GM19035 (cell line): ENCODE data around the gene TSR1.
"Not testable (repeated sequence)": the region's sequence is repeated elsewhere in the genome, so short reads cannot be mapped to it uniquely, and the experiment has no call there.

ENCODE experiments used
- ATAC-seq: cut with Tn5 transposase; IDR thresholded peaks from one replicate; pipeline ENCODE4 v1.9.1; 2021; ENCODE audit not compliant: unreplicated experiment

The TSR1 gene

DNA sequence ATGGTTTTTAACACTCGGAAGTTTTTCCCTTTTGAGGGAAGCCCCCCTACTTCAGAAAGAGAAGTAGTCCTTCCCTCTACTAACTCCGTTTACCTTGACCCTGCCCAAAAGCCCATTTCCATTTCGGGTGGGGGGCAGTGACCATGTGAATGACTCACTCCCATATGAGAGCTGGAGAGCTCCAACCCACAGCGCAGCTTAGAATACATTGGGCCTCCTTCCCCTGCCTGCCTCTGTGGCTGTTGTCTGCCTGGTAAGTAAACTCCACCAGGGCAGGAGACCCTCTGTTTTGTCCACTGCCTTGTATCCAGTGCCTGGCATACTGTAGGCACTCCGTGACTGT is 2.0 kb upstream of the TSR1 start:
- no peak for ATAC-seq

DNA sequence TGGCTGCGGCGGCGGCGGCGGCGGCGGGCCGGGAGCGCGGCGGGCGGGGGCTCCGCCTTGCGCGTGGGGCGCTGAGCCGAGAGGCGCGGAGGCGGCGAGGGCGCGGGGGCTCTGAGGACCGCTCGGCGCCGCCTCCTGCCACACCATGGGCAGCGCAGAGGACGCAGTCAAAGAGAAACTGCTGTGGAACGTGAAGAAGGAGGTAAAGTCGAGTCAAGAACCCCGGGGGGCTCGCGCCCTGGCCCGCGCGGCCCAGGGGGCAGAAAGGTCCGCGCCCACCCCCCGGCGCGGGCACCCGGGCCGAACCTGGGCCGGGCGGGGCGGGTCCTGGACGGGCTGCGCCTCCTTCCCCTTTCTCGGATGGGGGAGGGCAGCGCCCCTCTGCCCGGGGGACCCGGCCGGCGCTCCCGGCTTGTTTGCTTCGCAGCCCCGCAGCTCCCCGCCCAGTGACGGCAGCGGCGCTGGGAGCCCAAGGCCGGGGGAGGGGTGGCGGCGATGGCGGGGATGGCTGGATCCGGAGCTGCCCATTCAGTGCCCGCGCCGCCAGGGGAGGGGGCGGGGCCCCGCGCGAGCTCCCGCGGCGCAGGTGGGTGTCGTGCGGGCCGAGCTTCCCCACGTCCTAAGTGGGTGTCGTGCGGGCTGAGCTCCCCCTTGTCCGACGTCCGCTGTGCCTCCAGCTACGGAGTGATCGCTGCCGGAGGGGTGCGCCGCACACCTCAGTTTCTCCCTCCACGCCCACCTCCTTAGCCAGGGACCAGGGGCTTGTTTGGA is 1.5 kb upstream of the TSR1 start:
- ATAC-seq = peak; percentile 24

DNA sequence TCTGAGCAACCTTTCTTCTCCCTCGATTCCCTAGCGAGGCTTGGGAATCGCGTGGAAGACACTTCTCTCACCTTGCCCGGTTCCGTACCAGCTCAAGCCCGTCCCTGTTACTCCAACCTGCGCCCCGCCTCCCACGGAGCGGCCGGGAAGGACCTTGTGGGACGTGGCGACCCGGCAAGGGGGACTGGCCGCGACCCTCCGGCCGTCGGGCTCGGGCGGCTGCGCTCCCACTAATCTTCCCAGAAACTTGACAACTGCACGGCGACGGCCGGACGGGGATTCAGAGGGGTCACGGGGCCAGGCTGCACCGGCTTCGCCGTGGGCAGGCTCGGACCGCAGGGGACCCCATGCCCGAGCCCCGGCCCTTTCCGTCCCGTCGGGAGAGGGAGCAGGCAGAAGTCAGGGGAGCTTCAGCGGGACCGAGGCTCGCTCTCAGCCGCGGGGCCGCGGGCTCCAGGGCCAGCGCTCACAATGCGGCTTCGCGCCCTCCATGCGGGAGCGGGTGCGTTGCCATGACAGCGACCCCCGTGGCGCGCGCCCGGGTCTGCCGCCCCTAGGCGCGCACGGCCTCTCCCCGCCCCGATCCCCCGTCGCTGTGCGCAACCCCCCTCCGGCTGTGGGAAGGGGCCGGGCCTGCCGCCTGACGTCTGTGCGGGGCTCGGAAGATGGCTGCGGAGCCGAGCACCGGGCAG is 741 bp upstream of the TSR1 start, which contains the start of gene SGSM2:
Gene SGSM2, plus strand, starts transcription at position 650 of the 692 bp plus-strand sequence. CDS start 188 bp downstream, outside the sequence.
- ATAC-seq = peak; percentile 31

DNA sequence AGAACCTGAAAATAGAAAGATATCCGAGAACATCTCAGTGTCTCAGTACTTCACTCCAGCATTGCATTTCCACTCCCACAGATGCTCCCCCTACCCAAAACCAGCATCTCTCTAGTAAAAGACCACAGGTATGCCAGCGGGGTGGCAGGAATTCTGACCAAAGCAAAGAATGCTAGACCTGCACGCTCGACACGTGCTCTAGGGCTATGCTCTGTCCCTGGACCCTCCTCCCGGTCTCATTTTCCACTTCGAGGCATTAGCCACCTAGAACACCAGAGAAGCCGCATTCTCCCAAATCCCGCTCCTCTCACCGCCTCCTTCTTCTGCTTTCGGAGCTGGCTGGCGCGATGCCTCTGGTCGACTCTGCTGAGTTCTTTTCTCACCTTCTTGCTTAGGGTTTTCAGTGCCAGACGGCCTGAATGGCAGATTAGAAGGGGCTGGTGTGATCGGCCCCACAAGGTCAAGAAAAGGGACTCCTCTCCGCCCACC is 487 bp downstream of the TSR1 start:
- ATAC-seq = no peak

- ATAC-seq = no peak
Observed at GRCh38 chr17:2331303-2331702, 5.0 kb downstream of the TSR1 start.

DNA sequence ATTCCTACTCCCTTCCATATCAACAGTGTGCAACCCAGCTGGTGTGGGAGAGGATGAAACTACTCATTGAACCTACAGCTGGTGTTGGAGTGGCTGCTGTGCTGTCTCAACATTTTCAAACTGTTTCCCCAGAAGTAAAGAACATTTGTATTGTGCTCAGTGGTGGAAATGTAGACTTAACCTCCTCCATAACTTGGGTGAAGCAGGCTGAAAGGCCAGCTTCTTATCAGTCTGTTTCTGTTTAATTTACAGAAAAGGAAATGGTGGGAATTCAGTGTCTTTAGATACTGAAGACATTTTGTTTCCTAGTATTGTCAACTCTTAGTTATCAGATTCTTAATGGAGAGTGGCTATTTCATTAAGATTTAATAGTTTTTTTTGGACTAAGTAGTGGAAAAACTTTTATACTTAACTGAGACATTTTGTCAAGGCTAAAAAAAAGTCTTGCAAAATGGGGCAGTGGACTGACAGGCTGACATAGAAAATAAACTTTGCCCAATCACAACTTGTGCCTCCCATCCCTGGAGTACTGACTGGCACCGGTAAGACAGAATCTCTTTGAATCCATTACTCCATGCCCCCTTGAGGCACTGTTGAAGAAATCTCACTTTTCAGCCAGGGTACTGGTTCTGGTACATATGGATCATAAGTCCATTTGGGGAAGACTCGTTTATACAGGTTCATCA is 12.5 kb downstream of the TSR1 start:
- ATAC-seq = no peak

GRCh38 chr17:2321399-2321798 is 14.9 kb downstream of the TSR1 start:
- no peak for ATAC-seq

GRCh38 chr17:2319051-2319450 is 17.2 kb downstream of the TSR1 start:
- no peak for ATAC-seq

DNA sequence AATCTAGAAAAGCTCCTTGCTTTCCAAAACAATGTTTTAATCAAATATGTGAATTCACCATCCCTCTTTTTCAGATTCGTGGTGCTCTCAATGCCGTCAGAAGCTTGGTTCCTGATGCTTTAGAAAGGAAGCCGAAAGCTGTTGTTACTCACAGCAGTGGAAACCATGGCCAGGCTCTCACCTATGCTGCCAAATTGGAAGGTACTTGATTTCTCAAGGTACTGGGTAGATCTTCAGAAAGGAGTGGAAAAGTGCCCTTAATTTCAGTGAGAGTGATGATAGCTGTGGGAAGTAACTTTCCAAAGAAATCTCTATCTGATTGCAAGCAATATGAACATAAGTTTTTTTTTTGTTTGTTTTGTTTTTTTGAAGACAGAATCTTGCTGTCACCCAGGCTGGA is 18.5 kb downstream of the TSR1 start:
- ATAC-seq = no peak

GRCh38 chr17:2316916-2317205 is 19.4 kb downstream of the TSR1 start:
- ATAC-seq = not testable (repeated sequence)

DNA sequence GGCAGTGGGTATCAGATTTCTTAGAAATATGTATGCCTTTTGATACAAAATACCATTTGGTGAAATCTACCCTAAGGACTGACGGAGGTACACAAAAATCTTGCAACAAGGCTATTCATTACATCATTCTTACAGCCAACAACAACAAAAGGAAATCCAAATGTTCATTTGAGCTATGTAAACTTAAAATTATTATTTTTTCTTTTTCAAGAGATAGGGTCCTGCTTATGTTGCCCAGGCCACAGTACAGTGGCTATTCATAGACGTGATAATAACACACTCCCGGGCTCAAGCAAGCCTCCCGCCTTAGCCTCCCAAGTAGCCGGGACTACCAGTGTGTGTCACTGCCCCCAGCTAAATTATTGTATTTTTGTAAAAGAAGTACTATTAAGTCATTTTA is 23.5 kb downstream of the TSR1 start:
- ATAC-seq = no peak

DNA sequence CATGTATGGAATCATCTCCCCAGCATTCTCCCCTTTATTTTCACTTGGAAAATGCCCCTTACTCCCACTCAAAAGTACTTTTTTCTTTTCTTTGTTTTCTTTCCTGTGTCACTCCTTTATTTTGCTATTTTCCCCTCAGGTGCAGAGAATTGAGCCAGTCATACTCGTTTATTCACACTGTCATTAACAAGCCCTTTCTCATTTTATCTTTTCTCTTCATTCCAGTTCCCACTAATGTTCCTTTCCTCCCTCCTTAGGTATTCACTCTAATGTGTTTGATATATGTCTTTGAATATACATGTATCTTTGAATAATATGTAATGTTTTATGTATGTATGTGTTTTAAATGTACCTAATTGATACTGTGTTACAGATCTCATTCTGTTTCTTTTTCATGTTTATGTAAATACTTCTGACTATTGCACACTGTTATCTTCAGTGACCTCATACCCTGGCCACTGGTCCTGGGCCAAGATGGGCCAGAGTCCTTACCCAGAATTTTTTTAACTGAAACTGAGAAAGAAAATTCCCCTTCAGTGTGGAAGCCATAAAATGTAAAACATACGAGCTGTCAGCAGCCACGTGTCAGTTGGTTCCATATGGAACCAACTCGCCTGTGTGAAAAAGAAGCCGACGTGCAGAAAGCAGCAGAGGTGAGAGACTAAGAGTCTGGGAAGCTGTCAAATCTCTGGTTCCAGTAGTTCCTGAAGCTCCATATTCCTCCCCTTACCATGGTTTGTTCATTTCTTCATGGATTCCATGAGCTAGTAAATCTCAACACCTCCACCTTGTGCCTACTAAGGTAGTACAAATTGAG is 26.7 kb downstream of the TSR1 start:
- no peak for ATAC-seq

DNA sequence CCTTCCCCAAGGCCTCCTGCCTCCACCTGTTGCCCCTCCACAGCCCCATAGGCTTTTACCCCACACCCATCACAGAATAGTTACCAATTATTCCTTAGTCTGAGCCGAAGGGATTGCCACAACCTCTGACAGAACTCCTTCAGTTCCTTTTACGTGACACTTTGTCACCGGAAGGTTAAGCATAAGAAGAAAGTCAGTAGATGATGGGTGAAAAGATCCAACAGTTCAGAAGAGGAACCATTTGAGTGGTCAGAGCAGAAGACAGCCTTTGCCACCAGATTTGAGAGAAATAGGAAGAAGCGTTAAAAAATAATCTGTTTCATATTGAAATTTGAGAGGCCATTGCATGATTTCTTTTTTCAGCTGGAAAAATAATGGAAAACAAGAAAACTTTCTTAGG is 31.3 kb downstream of the TSR1 start:
- no peak for ATAC-seq

DNA sequence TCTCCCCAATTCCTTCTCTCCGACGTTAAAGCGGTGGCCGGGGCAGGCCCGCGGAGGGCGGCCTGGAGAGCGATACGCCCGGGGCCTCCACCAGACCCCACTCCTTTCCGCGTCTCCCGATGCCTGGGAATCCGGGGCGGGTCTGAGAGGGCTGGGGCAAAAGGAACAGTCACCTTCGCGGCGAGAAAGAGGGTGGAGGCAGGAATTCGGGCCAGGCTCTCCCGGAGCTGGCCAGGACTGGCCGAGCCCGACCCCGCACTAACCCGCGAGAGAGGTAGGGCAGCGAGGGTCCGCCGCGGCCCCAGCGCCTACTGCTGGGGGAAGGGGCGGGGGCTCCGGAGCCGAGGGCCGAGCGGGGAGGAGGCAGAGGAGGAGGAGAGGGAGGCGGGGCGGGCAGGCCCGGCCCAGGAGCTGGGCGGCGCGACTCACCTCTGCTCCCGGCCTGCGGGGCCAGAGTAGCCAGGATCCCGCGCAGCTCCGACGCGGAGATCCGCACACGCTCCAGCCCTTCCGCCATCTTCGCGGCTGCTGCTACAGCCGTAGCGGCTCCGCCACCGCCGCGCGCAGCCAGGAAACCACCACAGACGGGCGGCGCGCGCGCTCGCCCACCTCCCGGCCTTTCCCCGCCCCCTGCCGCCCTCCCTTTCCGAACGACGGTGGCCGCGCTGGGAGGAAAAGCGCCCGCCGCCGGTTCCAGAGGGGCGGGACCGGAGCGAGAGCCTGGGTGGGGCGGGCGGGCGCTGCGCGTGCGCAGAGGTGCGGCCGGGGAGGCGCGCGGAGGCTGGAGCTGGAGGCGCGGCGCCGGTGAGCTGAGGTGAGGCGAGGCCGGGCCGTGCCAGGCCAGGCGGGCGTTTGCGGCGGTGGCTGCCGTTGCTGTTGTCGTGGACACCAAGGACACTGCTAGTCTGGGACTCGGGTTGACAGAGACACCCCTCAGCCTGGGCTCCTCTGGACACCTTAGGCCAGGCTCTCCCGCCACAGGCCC is 32.8 kb downstream of the TSR1 start, which contains the start of the genes SMG6 and SRR:
Gene SMG6, minus strand, starts transcription at position 582 of the 985 bp plus-strand sequence. Its CDS starts 65 bp downstream, at position 517.
Gene SRR, plus strand, starts transcription at position 747 of the 985 bp plus-strand sequence. CDS start 11,611 bp downstream, outside the sequence.
- peak; percentile 85 for ATAC-seq

DNA sequence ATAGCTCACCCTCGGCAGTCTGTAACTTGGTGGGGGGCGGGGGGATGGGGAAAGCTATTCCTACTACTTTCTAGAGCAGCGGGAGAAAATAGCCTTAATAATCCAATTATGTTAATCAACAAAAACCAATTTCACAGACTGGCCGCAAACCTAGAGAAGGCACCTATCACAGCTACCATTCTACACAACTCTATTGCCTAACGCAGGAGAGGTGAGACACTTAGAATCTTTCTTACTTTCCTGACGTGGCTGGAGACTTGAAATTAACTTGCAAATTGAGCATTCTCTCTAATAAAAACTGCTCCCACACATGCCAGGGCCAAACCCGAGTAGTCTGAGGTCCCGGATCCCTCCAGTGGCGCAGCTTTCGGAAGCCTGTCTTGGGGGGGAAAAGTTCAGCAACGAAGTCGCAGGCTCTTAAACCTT is 33.5 kb downstream of the TSR1 start:
- peak; percentile 17 for ATAC-seq

DNA sequence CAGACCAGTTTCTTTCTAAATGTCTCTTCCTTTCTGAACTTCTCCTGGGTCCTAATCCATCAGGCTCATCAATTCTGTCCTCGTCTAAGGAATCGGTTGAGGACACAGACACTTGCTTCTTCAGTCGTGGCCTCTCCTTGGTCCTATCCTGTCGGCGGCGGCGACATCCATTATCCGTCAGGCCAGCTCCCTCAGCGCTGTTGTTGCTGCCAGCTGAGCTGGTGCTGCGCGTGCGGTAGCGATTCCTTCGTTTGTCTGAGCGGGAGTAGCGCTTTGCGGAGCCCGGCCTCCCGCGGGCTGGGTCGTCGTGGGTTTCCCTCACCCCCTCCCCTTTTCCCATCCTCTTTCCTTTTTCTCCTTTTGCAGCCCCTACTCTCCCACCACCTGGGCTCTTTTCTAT is 36.5 kb downstream of the TSR1 start:
- no peak for ATAC-seq

GRCh38 chr17:2299136-2299535 is 37.1 kb downstream of the TSR1 start:
- ATAC-seq = no peak

DNA sequence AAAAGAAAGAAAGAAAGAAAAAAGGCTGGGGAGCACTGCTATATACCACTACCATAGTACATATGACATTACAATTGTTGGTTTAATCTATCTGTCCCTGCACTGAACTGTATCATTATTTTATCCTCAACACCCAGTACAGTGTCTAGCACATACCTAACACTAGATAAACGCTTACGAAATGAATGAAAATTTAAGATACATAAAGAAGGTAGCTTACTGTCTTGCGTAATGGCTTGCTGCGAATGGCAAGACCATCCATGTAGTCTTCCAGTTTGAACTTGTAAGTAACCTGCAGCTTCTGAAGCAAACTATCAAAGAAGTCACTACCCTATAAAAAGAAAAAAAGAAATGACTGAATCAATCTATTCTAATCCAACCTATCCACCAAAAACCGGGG is 39.2 kb downstream of the TSR1 start:
- no peak for ATAC-seq

DNA sequence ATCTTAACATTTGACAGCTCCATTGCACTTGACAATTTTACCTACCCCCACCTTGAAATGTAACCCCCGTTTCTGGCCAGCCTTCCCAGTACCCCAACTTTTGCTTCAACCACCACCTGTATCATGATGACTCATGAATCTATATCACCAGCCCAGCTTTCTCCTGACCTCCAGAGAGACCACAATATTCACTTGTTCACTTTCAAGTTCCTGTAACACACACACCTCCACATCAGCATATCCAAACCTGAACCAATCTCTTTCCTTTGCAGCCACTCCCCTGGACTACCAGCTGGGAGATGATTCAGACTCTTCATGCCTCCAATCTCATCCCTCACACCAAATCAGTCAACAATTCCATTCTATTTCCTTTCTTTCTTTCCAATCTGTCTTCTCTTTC is 40.7 kb downstream of the TSR1 start:
- no peak for ATAC-seq

GRCh38 chr17:2292100-2292499 is 44.2 kb downstream of the TSR1 start:
- ATAC-seq = no peak
